MM.1S (cell line): ENCODE data around the gene SLC39A1.

Experiments used
- EZH2 ChIP-seq: fragments of 300-600 bp; sonication (generic); optimal IDR thresholded peaks from 2 replicates; pipeline ENCODE3; 2017; ENCODE audit warnings: low read depth, mild to moderate bottlenecking, antibody characterized with exemption, low read length, mixed read lengths
- EZH2phosphoT487 ChIP-seq: fragments of 300-600 bp; sonication (generic); IDR thresholded peaks from 2 replicates; pipeline ENCODE4 v1.6.1; 2018; ENCODE audit warnings: antibody characterized with exemption, low read length
- TF ChIP-seq, protein P1 (sequence below): fragments of 300-600 bp; sonication (generic); IDR thresholded peaks from 2 replicates; pipeline ENCODE4 v1.5.1; 2016; ENCODE audit warnings: antibody characterized with exemption, low read length, mixed read lengths

DNA sequence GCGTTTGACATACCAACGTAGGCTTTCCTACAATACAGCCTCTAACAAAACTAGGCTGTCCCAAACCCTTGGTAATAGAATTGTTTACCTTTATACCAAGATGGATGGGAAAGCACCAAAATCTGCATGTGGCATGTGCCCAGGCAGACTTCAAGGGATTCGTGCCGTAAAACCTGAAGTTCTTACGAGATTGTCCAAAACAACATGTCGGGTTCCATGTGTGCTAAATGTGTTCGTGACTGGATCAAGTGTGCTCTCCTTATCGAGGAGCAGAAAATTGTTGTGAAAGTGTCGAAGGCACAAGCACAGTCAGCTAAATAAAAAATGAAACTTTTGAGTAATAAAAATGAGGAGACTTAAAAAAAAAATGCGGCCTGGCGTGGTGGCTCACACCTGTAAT lies 32.3 kb upstream of the SLC39A1 start:
- TF ChIP-seq, protein P1, sequence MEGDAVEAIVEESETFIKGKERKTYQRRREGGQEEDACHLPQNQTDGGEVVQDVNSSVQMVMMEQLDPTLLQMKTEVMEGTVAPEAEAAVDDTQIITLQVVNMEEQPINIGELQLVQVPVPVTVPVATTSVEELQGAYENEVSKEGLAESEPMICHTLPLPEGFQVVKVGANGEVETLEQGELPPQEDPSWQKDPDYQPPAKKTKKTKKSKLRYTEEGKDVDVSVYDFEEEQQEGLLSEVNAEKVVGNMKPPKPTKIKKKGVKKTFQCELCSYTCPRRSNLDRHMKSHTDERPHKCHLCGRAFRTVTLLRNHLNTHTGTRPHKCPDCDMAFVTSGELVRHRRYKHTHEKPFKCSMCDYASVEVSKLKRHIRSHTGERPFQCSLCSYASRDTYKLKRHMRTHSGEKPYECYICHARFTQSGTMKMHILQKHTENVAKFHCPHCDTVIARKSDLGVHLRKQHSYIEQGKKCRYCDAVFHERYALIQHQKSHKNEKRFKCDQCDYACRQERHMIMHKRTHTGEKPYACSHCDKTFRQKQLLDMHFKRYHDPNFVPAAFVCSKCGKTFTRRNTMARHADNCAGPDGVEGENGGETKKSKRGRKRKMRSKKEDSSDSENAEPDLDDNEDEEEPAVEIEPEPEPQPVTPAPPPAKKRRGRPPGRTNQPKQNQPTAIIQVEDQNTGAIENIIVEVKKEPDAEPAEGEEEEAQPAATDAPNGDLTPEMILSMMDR: no peak
- TF ChIP-seq EZH2 (no peak), EZH2phosphoT487 (no peak)
